Ureter (tissue), 1 donor: ENCODE measurements around the gene DAW1. TPM values are rescaled to one million over a fixed set of nuclear protein-coding genes. Genes with fewer than 3 reads are reported as not detected.

ENCODE experiments used
- DNase-seq: peaks from one replicate; pipeline ENCODE4 v3.0.0-alpha.2; 2020; ENCODE audit warnings: low spot score
- total RNA-seq: library from RNA; stranded (reverse); gene quantifications from one replicate; pipeline ENCODE4 v1.2.4, GENCODE V29; 2023
- donor health status: DM: yes; HTN: yes; CAD: no.

DAW1 gene
- total RNA-seq, 1 donor from 2014 or later, result not detected

DNA sequence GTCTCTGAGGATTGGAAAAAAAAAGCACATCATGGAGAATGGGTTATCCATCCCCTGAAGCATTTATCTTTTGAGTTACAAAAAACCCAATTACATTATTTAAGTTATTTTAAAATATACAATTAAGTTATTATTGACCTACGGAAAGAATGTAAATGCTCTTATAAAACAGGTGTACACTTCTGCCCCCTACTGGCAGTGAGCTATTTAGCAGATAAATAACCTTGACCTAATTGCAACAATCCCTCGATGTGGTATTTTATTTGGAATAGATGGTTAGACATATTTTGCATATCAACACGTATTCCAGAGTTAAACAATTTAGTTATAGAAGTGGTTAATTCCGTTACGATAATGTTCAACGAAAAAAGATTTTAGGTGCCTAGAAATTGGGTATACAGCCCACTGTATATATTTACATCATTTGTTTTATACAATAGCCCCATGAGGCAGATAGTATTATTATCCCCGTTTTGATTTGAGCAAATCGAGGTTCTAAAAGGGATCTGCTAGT lies 9.1 kb upstream of the DAW1 start:
- DNase-seq, result no peak

- no peak for DNase-seq
Measured at GRCh38 chr2:227862741-227863588, 8.5 kb upstream of the DAW1 start.

DNA sequence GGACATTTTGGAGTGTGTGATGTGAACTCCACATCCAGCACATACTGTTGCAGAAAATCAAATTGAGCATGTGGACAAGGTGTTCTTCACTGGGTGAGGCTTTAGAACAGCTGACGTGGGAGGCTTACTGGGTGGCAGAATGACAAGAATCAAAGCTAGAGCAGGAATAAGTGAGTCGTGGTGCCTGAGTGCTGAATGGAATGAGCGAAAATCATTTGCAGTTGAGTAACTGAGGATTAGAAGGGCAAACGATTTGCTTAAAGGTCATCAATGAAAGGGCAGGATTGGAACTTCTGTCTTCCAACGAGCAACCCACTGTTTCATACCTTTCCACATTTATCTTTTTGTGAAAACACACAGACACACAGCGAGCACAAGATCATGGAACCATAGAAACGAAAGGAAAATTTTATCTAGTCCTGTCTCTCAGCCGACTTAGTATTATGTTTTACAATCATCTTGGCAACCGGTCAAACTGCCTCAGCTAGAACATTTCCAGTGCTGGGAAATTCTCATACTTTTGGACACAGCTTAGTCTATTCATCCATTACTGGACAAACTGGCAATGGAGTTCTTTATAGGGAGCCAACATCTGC lies 7.2 kb upstream of the DAW1 start:
- no peak for DNase-seq

- no peak for DNase-seq
Measured at GRCh38 chr2:227865291-227865690, 6.1 kb upstream of the DAW1 start.

DNA sequence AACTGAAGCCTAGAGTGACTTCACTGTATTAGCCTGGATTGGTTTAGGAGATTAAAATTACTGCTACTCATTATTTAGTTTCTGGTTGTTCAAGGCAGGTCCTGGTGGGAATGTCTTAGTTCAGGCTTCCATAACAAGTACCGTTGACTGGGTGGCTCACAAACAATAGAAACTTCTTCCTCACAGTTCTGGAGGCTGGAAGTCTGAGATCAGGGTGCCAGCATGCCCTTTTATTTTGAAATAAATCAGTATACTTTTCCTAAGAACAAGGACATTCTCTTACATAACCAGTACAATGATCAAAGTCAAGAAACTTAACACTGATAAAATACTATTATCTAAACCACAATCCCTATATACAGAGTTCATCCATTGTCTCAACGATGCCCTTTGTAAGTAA lies 4.0 kb upstream of the DAW1 start:
- DNase-seq, result no peak

- DNase-seq, result no peak
Measured at GRCh38 chr2:227870710-227871374, 589 bp upstream of the DAW1 start.

GRCh38 chr2:227872676-227873075 lies 1.2 kb downstream of the DAW1 start:
- no peak for DNase-seq

DNA sequence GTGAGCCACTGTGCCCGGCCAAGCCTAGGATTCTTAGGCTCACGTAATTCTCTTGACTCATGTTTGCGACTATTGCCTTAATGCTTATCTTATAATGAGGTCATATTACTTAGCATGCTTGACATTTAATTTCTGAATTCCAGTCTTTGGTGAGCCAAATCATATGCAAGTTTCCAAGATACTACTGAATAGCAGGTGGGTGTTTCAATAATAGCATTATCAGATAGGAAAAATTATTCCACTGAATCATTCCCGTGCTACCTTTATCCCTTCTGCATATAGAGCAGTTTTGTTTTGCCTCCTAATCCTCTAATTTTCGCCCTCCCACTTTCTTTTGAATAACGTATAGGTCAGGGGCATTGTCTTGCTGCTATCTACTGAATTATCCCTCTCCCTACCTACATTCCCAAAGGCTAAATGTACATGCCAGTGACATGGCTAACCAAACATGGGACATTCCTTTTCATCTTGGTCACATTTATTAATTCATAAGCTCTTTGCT lies 4.9 kb downstream of the DAW1 start:
- DNase-seq, result no peak

- no peak for DNase-seq
Measured at GRCh38 chr2:227877421-227878310, 6.2 kb downstream of the DAW1 start.

GRCh38 chr2:227880460-227880859 lies 9.0 kb downstream of the DAW1 start:
- no peak for DNase-seq

- no peak for DNase-seq
Measured at GRCh38 chr2:227881866-227882517, 10.6 kb downstream of the DAW1 start.

- DNase-seq, result no peak
Measured at GRCh38 chr2:227884511-227884947, 13.1 kb downstream of the DAW1 start.

- DNase-seq, result no peak
Measured at GRCh38 chr2:227886149-227886548, 14.7 kb downstream of the DAW1 start.

- no peak for DNase-seq
Measured at GRCh38 chr2:227888289-227888688, 16.9 kb downstream of the DAW1 start.

DNA sequence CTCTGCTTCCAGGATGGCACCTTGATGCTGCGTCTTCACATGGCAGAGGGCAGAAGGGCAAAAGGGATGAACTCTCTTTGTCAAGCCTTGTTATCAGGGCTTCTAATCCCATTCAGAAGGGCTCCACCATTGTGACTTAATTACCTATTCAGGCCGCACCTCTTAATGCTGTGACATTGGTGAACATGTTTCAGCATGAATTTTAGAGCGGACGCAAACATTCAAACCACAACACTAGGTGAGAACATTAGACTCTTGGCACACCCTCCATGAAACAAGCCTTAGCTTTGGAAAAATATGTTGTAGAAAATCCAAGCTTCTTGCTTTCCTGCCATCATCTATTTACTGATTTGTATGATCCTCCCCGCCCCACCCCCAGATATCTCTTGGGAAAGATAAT lies 17.9 kb downstream of the DAW1 start:
- no peak for DNase-seq

GRCh38 chr2:227890495-227891079 lies 19.2 kb downstream of the DAW1 start:
- no peak for DNase-seq

DNA sequence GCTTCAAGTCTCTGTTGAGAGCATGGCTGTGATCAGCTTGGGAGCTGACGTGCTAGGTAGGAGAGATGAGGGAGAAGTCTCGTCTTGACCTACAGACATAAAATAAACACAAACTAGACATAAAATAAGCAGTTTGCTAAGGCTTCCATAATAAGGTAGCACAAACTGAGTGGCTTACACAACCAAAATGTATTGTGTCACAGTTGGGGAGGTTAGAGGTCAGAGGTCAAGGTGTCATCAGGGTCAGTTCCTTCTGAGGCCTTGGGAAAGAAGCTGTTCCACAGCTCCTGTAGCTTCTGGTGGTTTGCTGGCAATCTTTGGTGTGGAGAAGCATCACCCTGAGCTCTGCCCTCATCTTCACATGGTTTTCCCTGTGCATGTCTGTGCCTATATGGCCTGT lies 20.2 kb downstream of the DAW1 start:
- DNase-seq, result no peak

GRCh38 chr2:227903381-227903780 lies 31.9 kb downstream of the DAW1 start:
- DNase-seq, result no peak

GRCh38 chr2:227906991-227907390 lies 35.6 kb downstream of the DAW1 start:
- no peak for DNase-seq

DNA sequence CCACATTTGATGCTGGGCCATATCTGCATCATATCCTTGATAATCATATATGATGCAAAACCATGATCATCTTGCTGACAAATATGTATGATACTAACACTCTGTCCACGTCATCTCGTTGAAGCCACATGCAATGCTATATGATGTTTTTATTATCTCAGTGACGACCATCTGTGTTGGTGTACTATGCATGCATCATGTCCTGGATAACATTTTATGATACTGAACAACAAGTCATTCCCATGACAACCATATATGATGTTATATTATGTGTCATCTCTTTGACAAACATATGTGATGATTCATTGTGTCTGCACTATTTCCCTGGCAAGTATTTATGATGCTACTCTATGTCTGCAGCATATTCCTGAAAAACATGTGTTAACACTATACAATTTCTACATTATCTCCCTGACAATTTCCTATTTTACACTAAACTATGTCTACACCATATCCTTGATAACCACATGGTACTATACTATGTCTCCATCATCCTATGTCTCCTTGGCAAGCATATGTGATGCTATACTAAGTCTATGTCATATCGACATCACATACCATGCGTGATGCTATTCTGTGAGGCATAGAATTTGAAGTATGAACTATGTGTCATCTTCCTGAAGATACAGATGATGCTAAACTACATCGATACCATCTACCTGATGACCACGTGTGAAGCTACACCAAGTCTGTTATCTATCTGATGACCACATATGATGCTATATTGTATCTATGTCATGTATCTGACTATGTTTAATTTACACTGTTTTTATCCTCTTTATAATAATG lies 37.0 kb downstream of the DAW1 start:
- DNase-seq, result no peak
